ENCODE data around the gene ZNF507.

The ZNF507 gene

GRCh38 chr19:32345261-32346207 lies at the start of gene ZNF507:
ZNF507 (plus strand) TSS chr19:32345610; CDS start chr19:32352831, 7,221 bp downstream.
- DNase-seq: peak; percentile 76 to 84

GRCh38 chr19:32296694-32297093 lies 48.7 kb upstream of the ZNF507 start:
- no peak for DNase-seq

- DNase-seq: no peak
These were observed 42.6 kb upstream of the ZNF507 start for GRCh38 chr19:32302778-32303177.

GRCh38 chr19:32303193-32303592 lies 42.2 kb upstream of the ZNF507 start:
- DNase-seq: no peak

- DNase-seq: no peak
These were observed 37.8 kb upstream of the ZNF507 start for GRCh38 chr19:32307591-32307990.

GRCh38 chr19:32308431-32309077 lies 36.9 kb upstream of the ZNF507 start:
- DNase-seq: no peak

- no peak for DNase-seq
These were observed 35.6 kb upstream of the ZNF507 start for GRCh38 chr19:32309711-32310390.

GRCh38 chr19:32311371-32311770 lies 34.0 kb upstream of the ZNF507 start:
- no peak for DNase-seq

- DNase-seq: no peak
These were observed 31.7 kb upstream of the ZNF507 start for GRCh38 chr19:32313569-32314265.

- DNase-seq: no peak
These were observed 29.4 kb upstream of the ZNF507 start for GRCh38 chr19:32316034-32316433.

GRCh38 chr19:32317086-32317485 lies 28.3 kb upstream of the ZNF507 start:
- no peak for DNase-seq

- peak in 1 of 2 donors; percentile 1 for DNase-seq
These were observed 26.4 kb upstream of the ZNF507 start for GRCh38 chr19:32318884-32319520.

- no peak for DNase-seq
These were observed 22.9 kb upstream of the ZNF507 start for GRCh38 chr19:32322541-32322940.

- DNase-seq: no peak
These were observed 20.7 kb upstream of the ZNF507 start for GRCh38 chr19:32324631-32325285.

- DNase-seq: no peak
These were observed 15.1 kb upstream of the ZNF507 start for GRCh38 chr19:32330213-32330857.

GRCh38 chr19:32333227-32333626 lies 12.2 kb upstream of the ZNF507 start:
- no peak for DNase-seq

- DNase-seq: no peak
These were observed 8.9 kb upstream of the ZNF507 start for GRCh38 chr19:32336259-32337083.

GRCh38 chr19:32337084-32337808 lies 8.2 kb upstream of the ZNF507 start:
- DNase-seq: no peak

GRCh38 chr19:32339423-32339822 lies 6.0 kb upstream of the ZNF507 start:
- DNase-seq: no peak
